GM12875 (cell line): ENCODE results near the gene PTPRN.

Experiments used
- H3K4me3 ChIP-seq: one replicate; pipeline ENCODE4 v1.5.1; 2011; ENCODE audit warnings: low read depth, low read length, control low read depth
- TF ChIP-seq, protein P1 (sequence below): IDR thresholded peaks from 2 replicates; pipeline ENCODE4 v1.5.1; 2011; ENCODE audit warnings: low read depth, mild to moderate bottlenecking, control low read depth, inconsistent platforms, low read length, moderate library complexity, borderline replicate concordance; ENCODE audit not compliant: insufficient read depth

The PTPRN gene

DNA sequence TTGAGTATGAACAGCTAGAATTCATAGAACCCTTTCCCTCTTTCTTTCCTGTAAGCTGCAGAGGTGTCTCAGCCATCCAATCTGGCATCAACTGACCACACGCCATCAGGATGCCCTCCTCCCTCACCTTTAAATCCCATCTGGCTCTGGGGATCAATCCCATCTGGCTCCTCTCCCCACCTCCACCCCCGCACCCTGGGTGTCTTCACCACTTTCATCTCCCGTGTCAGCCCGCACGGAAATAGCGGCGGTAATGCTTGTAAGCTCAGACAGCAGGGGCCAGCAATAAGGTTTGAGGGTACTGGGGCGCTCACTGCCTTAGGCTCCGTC is 56.7 kb downstream of the PTPRN start:
- H3K4me3 ChIP-seq: peak overlapping the region; percentile 73

DNA sequence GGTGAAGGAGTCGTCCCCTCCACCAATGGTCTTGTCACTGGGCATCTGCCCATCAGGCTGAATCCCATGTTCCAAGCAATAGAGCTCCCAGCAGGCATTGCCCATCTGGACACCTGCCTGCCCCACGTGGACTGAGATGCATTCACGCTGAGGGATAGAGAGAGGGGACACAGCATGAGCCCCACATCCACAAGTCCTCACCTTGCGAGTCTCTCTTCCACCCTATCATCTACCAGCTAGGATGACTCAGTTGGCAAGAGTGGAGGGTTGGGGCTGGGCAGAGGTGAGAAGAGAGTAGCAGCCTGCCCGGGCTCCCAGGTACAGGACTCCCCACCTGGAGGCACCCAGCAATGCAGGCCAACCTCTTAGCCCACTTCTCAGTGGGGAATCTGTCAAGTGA is 57.1 kb downstream of the PTPRN start:
- TF ChIP-seq, protein P1, sequence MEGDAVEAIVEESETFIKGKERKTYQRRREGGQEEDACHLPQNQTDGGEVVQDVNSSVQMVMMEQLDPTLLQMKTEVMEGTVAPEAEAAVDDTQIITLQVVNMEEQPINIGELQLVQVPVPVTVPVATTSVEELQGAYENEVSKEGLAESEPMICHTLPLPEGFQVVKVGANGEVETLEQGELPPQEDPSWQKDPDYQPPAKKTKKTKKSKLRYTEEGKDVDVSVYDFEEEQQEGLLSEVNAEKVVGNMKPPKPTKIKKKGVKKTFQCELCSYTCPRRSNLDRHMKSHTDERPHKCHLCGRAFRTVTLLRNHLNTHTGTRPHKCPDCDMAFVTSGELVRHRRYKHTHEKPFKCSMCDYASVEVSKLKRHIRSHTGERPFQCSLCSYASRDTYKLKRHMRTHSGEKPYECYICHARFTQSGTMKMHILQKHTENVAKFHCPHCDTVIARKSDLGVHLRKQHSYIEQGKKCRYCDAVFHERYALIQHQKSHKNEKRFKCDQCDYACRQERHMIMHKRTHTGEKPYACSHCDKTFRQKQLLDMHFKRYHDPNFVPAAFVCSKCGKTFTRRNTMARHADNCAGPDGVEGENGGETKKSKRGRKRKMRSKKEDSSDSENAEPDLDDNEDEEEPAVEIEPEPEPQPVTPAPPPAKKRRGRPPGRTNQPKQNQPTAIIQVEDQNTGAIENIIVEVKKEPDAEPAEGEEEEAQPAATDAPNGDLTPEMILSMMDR: no peak
- peak overlapping the region; percentile 73 for H3K4me3 ChIP-seq

More for the DNA sequence above, 56.7 kb downstream of the PTPRN start:
- TF ChIP-seq, protein P1: no peak

DNA sequence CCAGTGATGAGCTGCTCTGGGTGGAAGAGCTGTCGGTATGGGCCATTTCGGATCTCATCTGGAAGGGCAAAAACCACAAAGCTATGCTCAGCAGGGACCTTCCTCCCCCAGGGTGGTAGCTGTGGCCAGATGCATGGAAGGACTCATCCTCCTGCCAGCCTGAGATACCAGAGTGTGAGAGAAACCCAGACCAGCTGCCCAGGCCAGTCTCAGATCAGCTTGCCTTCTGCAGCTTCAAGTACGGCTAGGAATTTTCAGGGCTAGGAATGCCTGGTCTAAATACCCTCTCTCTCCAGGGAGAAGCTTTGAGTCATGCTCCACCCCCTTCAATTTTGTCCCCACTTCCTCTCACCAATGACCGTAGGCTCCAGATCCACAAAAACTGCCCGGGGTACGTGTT is 57.5 kb downstream of the PTPRN start:
- TF ChIP-seq, protein P1: no peak
- H3K4me3 ChIP-seq: no peak overlapping the region

DNA sequence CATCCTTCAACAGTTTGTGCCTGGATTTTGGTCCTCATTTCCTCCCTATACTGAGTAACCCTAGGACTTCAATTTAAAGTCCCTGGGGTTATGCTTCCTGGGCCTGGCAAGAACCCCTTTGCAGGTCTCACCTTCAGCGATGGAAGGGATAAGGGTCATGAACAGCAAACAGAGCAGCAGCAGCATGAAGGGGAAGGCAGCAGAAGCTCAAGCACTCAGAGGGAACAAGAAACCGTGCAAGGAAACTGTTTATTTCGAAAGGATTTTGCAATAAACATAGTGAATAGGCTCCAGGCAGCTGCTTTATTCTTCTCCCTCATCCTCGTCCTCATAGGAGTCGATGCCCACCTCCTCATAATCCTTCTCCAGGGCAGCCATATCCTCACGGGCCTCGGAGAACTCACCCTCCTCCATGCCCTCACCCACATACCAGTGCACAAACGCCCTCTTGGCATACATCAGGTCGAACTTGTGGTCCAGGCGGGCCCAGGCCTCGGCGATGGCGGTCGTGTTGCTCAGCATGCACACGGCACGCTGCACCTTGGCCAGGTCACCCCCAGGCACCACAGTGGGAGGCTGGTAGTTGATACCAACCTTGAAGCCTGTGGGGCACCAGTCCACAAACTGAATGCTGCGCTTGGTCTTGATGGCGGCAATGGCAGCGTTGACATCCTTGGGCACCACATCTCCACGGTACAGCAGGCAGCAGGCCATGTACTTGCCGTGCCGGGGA is 59.0 kb downstream of the PTPRN start:
- TF ChIP-seq, protein P1: no peak
- H3K4me3 ChIP-seq: no peak overlapping the region

DNA sequence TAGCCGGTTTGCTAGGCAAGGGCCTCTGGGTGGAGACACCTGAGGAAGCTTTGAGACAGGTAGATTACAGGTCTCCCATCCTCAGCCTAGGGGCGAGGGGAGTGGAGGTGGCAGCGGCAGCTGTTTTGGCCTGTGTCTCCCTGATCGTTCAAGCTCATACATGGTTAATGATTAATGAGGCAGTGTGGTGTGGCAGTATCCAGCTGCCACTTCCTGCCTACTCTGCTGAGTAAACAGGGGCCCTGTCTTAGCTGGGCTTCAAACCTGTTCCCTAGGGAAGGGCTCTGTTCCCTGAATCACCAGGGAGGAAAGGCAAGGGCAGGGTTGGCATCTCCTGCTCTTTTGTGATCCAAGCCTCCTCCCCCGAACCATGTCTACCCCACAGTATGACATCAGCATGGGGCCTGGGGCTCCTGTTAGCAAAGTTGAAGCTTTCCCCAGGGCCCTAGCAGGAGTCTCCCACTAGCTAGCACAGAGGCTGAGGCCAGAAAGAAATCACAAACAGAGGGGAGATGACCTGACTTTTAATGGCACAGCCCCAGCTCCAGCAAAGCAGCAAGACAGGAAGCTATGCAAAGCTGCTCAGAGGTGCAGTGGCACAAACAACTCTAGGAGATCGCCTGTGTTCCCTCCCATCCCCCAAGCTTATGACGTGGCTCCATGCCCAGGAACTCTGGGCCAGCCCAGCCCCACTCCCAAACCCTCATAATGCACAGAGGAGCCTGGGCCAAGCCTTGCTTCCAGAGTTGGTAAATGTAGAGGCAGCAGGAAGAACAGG is 59.8 kb downstream of the PTPRN start:
- H3K4me3 ChIP-seq: no peak overlapping the region
- TF ChIP-seq, protein P1: no peak

DNA sequence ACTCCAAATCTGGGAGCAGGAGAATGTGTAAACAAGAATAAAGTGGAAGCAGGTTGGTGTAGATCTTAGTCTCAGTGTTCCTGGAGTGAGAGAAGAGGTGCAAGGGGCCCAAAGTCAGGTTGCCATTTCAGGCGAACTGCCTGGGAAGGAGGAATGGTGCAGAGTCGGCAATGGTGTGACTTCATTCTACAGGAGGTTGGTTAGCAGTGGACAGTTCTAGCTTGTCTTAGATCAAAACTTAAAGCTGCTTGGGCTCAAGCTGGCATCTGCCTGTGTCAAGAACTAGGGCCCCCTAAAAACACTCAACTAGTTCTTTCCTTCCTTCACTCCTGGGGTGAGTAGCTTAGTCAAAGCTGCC is 60.4 kb downstream of the PTPRN start:
- no peak overlapping the region for H3K4me3 ChIP-seq
- TF ChIP-seq, protein P1: no peak
